ENCODE measurements around the gene SERHL2.
"Not testable (repeated sequence)": the region's sequence is repeated elsewhere in the genome, so short reads cannot be mapped to it uniquely, and the experiment has no call there.

The SERHL2 gene

GRCh38 chr22:42561856-42562255 lies 8.1 kb downstream of the SERHL2 start:
- H3K27me3 ChIP-seq (ENCODE audit: control insufficient read depth in 1 of 2, insufficient read depth in 2 of 2, low read length in 2 of 2), result no peaks in the 10 kb centered on the region
- no peak overlapping the region for H3K4me3 ChIP-seq (ENCODE audit: low read depth in 1 of 2, low read length in 2 of 2)
- H3K9ac ChIP-seq (ENCODE audit: low read length), result no peak overlapping the region
- no peak overlapping the region for H3K27ac ChIP-seq (ENCODE audit: low read depth, low read length)
- peaks cover 4% of the 10 kb centered on the region for H3K36me3 ChIP-seq (ENCODE audit: insufficient read depth, low read length)
- no peaks in the 10 kb centered on the region for H3K9me3 ChIP-seq (ENCODE audit: low read length)
- no peaks in the 10 kb centered on the region for H3K4me1 ChIP-seq (ENCODE audit: insufficient read depth, low read length)

- Histone ChIP-seq H3K4me3 (ENCODE audit: low read depth in 1 of 2, low read length in 2 of 2) (no peak overlapping the region), H3K4me1 (ENCODE audit: insufficient read depth, low read length) (no peaks in the 10 kb centered on the region), H3K9me3 (ENCODE audit: low read length) (no peaks in the 10 kb centered on the region), H3K27me3 (ENCODE audit: control insufficient read depth in 1 of 2, insufficient read depth in 2 of 2, low read length in 2 of 2) (no peaks in the 10 kb centered on the region), H3K36me3 (ENCODE audit: insufficient read depth, low read length) (peaks cover 4% of the 10 kb centered on the region), H3K27ac (ENCODE audit: low read depth, low read length) (no peak overlapping the region), H3K9ac (ENCODE audit: low read length) (no peak overlapping the region)
Observed at GRCh38 chr22:42562279-42562678, 8.5 kb downstream of the SERHL2 start.

- H3K27me3 ChIP-seq (ENCODE audit: control insufficient read depth in 1 of 2, insufficient read depth in 2 of 2, low read length in 2 of 2), result no peaks in the 10 kb centered on the region
- no peak overlapping the region for H3K9ac ChIP-seq (ENCODE audit: low read length)
- no peak overlapping the region for H3K27ac ChIP-seq (ENCODE audit: low read depth, low read length)
- H3K36me3 ChIP-seq (ENCODE audit: insufficient read depth, low read length), result peaks cover 4% of the 10 kb centered on the region
- no peak overlapping the region for H3K4me3 ChIP-seq (ENCODE audit: low read depth in 1 of 2, low read length in 2 of 2)
- no peaks in the 10 kb centered on the region for H3K4me1 ChIP-seq (ENCODE audit: insufficient read depth, low read length)
- H3K9me3 ChIP-seq (ENCODE audit: low read length), result no peaks in the 10 kb centered on the region
Observed at GRCh38 chr22:42562684-42563083, 8.9 kb downstream of the SERHL2 start.

- not testable (repeated sequence) for H3K27me3 ChIP-seq (ENCODE audit: control insufficient read depth in 1 of 2, insufficient read depth in 2 of 2, low read length in 2 of 2); H3K4me3 ChIP-seq (ENCODE audit: low read depth in 1 of 2, low read length in 2 of 2); H3K36me3 ChIP-seq (ENCODE audit: insufficient read depth, low read length); H3K4me1 ChIP-seq (ENCODE audit: insufficient read depth, low read length); H3K27ac ChIP-seq (ENCODE audit: low read depth, low read length); H3K9me3 ChIP-seq (ENCODE audit: low read length); H3K9ac ChIP-seq (ENCODE audit: low read length)
Observed at GRCh38 chr22:42563943-42564342, 10.2 kb downstream of the SERHL2 start.

GRCh38 chr22:42564699-42565098 lies 10.9 kb downstream of the SERHL2 start:
- Histone ChIP-seq H3K27me3 (ENCODE audit: control insufficient read depth in 1 of 2, insufficient read depth in 2 of 2, low read length in 2 of 2) (no peaks in the 10 kb centered on the region), H3K9me3 (ENCODE audit: low read length) (no peaks in the 10 kb centered on the region), H3K4me1 (ENCODE audit: insufficient read depth, low read length) (no peaks in the 10 kb centered on the region), H3K9ac (ENCODE audit: low read length) (no peak overlapping the region), H3K27ac (ENCODE audit: low read depth, low read length) (no peak overlapping the region), H3K36me3 (ENCODE audit: insufficient read depth, low read length) (peaks cover 4% of the 10 kb centered on the region), H3K4me3 (ENCODE audit: low read depth in 1 of 2, low read length in 2 of 2) (no peak overlapping the region)

- Histone ChIP-seq H3K9me3 (ENCODE audit: low read length) (no peaks in the 10 kb centered on the region), H3K4me3 (ENCODE audit: low read depth in 1 of 2, low read length in 2 of 2) (no peak overlapping the region), H3K36me3 (ENCODE audit: insufficient read depth, low read length) (peaks cover 4% of the 10 kb centered on the region)
Observed at GRCh38 chr22:42565956-42566355, 12.2 kb downstream of the SERHL2 start.

GRCh38 chr22:42567950-42568349 lies 14.2 kb downstream of the SERHL2 start:
- H3K4me1 ChIP-seq (ENCODE audit: insufficient read depth, low read length); H3K36me3 ChIP-seq (ENCODE audit: insufficient read depth, low read length); H3K27me3 ChIP-seq (ENCODE audit: control insufficient read depth in 1 of 2, insufficient read depth in 2 of 2, low read length in 2 of 2); H3K9me3 ChIP-seq (ENCODE audit: low read length); H3K9ac ChIP-seq (ENCODE audit: low read length); H3K27ac ChIP-seq (ENCODE audit: low read depth, low read length); H3K4me3 ChIP-seq (ENCODE audit: low read depth in 1 of 2, low read length in 2 of 2): not testable (repeated sequence)

More at GRCh38 chr22:42565956-42566355, 12.2 kb downstream of the SERHL2 start:
- Histone ChIP-seq H3K27me3 (ENCODE audit: control insufficient read depth in 1 of 2, insufficient read depth in 2 of 2, low read length in 2 of 2) (no peaks in the 10 kb centered on the region), H3K9ac (ENCODE audit: low read length) (no peak overlapping the region), H3K27ac (ENCODE audit: low read depth, low read length) (no peak overlapping the region), H3K4me1 (ENCODE audit: insufficient read depth, low read length) (no peaks in the 10 kb centered on the region)

GRCh38 chr22:42570580-42570979 lies 16.8 kb downstream of the SERHL2 start:
- H3K9ac ChIP-seq (ENCODE audit: low read length); H3K36me3 ChIP-seq (ENCODE audit: insufficient read depth, low read length); H3K27ac ChIP-seq (ENCODE audit: low read depth, low read length); H3K4me1 ChIP-seq (ENCODE audit: insufficient read depth, low read length); H3K27me3 ChIP-seq (ENCODE audit: control insufficient read depth in 1 of 2, insufficient read depth in 2 of 2, low read length in 2 of 2); H3K4me3 ChIP-seq (ENCODE audit: low read depth in 1 of 2, low read length in 2 of 2); H3K9me3 ChIP-seq (ENCODE audit: low read length): not testable (repeated sequence)

- H3K9me3 ChIP-seq (ENCODE audit: low read length); H3K9ac ChIP-seq (ENCODE audit: low read length); H3K4me3 ChIP-seq (ENCODE audit: low read depth in 1 of 2, low read length in 2 of 2); H3K36me3 ChIP-seq (ENCODE audit: insufficient read depth, low read length); H3K27ac ChIP-seq (ENCODE audit: low read depth, low read length); H3K4me1 ChIP-seq (ENCODE audit: insufficient read depth, low read length); H3K27me3 ChIP-seq (ENCODE audit: control insufficient read depth in 1 of 2, insufficient read depth in 2 of 2, low read length in 2 of 2): not testable (repeated sequence)
Observed at GRCh38 chr22:42571068-42571467, 17.3 kb downstream of the SERHL2 start.

GRCh38 chr22:42574046-42574445 lies 20.3 kb downstream of the SERHL2 start:
- not testable (repeated sequence) for H3K27me3 ChIP-seq (ENCODE audit: control insufficient read depth in 1 of 2, insufficient read depth in 2 of 2, low read length in 2 of 2); H3K27ac ChIP-seq (ENCODE audit: low read depth, low read length); H3K4me1 ChIP-seq (ENCODE audit: insufficient read depth, low read length); H3K9me3 ChIP-seq (ENCODE audit: low read length); H3K4me3 ChIP-seq (ENCODE audit: low read depth in 1 of 2, low read length in 2 of 2); H3K9ac ChIP-seq (ENCODE audit: low read length)
- peaks cover 18% of the 10 kb centered on the region for H3K36me3 ChIP-seq (ENCODE audit: insufficient read depth, low read length)

GRCh38 chr22:42574468-42574867 lies 20.7 kb downstream of the SERHL2 start:
- H3K27ac ChIP-seq (ENCODE audit: low read depth, low read length); H3K9ac ChIP-seq (ENCODE audit: low read length); H3K9me3 ChIP-seq (ENCODE audit: low read length); H3K27me3 ChIP-seq (ENCODE audit: control insufficient read depth in 1 of 2, insufficient read depth in 2 of 2, low read length in 2 of 2); H3K4me1 ChIP-seq (ENCODE audit: insufficient read depth, low read length); H3K4me3 ChIP-seq (ENCODE audit: low read depth in 1 of 2, low read length in 2 of 2): not testable (repeated sequence)
- H3K36me3 ChIP-seq (ENCODE audit: insufficient read depth, low read length), result peaks cover 18% of the 10 kb centered on the region

GRCh38 chr22:42575996-42576574 lies 22.3 kb downstream of the SERHL2 start:
- not testable (repeated sequence) for H3K27me3 ChIP-seq (ENCODE audit: control insufficient read depth in 1 of 2, insufficient read depth in 2 of 2, low read length in 2 of 2); H3K27ac ChIP-seq (ENCODE audit: low read depth, low read length); H3K4me1 ChIP-seq (ENCODE audit: insufficient read depth, low read length); H3K9me3 ChIP-seq (ENCODE audit: low read length); H3K4me3 ChIP-seq (ENCODE audit: low read depth in 1 of 2, low read length in 2 of 2); H3K9ac ChIP-seq (ENCODE audit: low read length)
- H3K36me3 ChIP-seq (ENCODE audit: insufficient read depth, low read length), result peaks cover 18% of the 10 kb centered on the region

Measured in muscle layer of colon (tissue), 2 donors.